ENCODE measurements around the gene FRMPD1. TPM values are rescaled to one million over a fixed set of nuclear protein-coding genes. Genes with fewer than 3 reads are reported as not detected.

Gene FRMPD1
- total and polyA plus RNA-seq, 8 donors, result 0.03 to 0.31 (median 0.18) TPM; not detected in 2

- H3K4me1 ChIP-seq, result no peaks in the 10 kb centered on the region
- intact Hi-C loops (cut with DNase I), result no loop called here
These were observed 49.4 kb downstream of the FRMPD1 start for GRCh38 chr9:37700131-37700530.

GRCh38 chr9:37700900-37701299, 50.1 kb downstream of the FRMPD1 start:
- intact Hi-C loops (cut with DNase I), result no loop called here
- no peak overlapping the region for H3K27ac ChIP-seq
- ATAC-seq (no peak), DNase-seq (no peak)
- TF ChIP-seq CTCF (IDR thresholded peaks at IDR 0.05), result no peak
- no peaks in the 10 kb centered on the region for H3K4me1 ChIP-seq
- H3K9me3 ChIP-seq, result no peaks in the 10 kb centered on the region
- H3K27me3 ChIP-seq, result no peaks in the 10 kb centered on the region
- H3K36me3 ChIP-seq, result no peaks in the 10 kb centered on the region
- H3K4me3 ChIP-seq, result no peak overlapping the region

More at GRCh38 chr9:37700131-37700530, 49.4 kb downstream of the FRMPD1 start:
- TF ChIP-seq CTCF (IDR thresholded peaks at IDR 0.05), result no peak
- DNase-seq (no peak), ATAC-seq (no peak)
- Histone ChIP-seq H3K27me3 (peaks cover 0 to 3% of the 10 kb centered on the region in 2 donors), H3K4me3 (no peak overlapping the region), H3K27ac (no peak overlapping the region), H3K9me3 (no peaks in the 10 kb centered on the region), H3K36me3 (no peaks in the 10 kb centered on the region)

- Histone ChIP-seq H3K9me3 (no peaks in the 10 kb centered on the region), H3K4me1 (no peaks in the 10 kb centered on the region), H3K4me3 (no peak overlapping the region), H3K36me3 (no peaks in the 10 kb centered on the region), H3K27ac (no peak overlapping the region), H3K27me3 (peaks cover 0 to 16% of the 10 kb centered on the region in 2 donors)
- DNase-seq (no peak), ATAC-seq (no peak)
- TF ChIP-seq CTCF (IDR thresholded peaks at IDR 0.05), result no peak
- intact Hi-C loops (cut with DNase I), result no loop called here
These were observed 55.0 kb downstream of the FRMPD1 start for GRCh38 chr9:37705787-37706186.

- Histone ChIP-seq H3K9me3 (no peaks in the 10 kb centered on the region), H3K4me3 (no peak overlapping the region), H3K4me1 (no peaks in the 10 kb centered on the region), H3K27ac (no peak overlapping the region), H3K36me3 (no peaks in the 10 kb centered on the region), H3K27me3 (peaks cover 0 to 16% of the 10 kb centered on the region in 2 donors)
- intact Hi-C loops (cut with DNase I), result no loop called here
- ATAC-seq (no peak), DNase-seq (no peak)
- TF ChIP-seq CTCF (IDR thresholded peaks at IDR 0.05), result no peak
These were observed 55.5 kb downstream of the FRMPD1 start for GRCh38 chr9:37706290-37706689.

GRCh38 chr9:37707748-37708147, 57.0 kb downstream of the FRMPD1 start:
- intact Hi-C loops (cut with DNase I), result no loop called here
- DNase-seq (no peak), ATAC-seq (no peak)
- Histone ChIP-seq H3K27me3 (peaks cover 0 to 16% of the 10 kb centered on the region in 2 donors), H3K9me3 (no peaks in the 10 kb centered on the region), H3K4me3 (no peak overlapping the region), H3K4me1 (no peaks in the 10 kb centered on the region), H3K27ac (no peak overlapping the region), H3K36me3 (no peaks in the 10 kb centered on the region)
- no peak for TF ChIP-seq CTCF (IDR thresholded peaks at IDR 0.05)
